IPS DF 6.9 (cell line): ENCODE results near the gene RPL18.
A peak's percentile ranks its signal among the peaks of the same experiment; 100 is the strongest.
"Not testable (repeated sequence)": the region's sequence is repeated elsewhere in the genome, so short reads cannot be mapped to it uniquely, and the experiment has no call there.

ENCODE experiments used
- DNase-seq: peaks from one replicate; pipeline ENCODE4 v3.0.0-alpha.2; 2013; ENCODE audit warnings: low read depth, low spot score
- H3K27ac ChIP-seq: one replicate; pipeline ENCODE4 v1.5.1; 2013; ENCODE audit warnings: low read length, control low read depth
- H3K27me3 ChIP-seq: 2 replicates; pipeline ENCODE4 v1.6.1; 2013; ENCODE audit warnings: mild to moderate bottlenecking, low read length; ENCODE audit not compliant: control insufficient read depth, insufficient read depth
- H3K36me3 ChIP-seq: 2 replicates; pipeline ENCODE4 v1.6.1; 2013; ENCODE audit warnings: low read length; ENCODE audit not compliant: control insufficient read depth, insufficient read depth
- H3K4me1 ChIP-seq: 2 replicates; pipeline ENCODE4 v1.6.1; 2013; ENCODE audit warnings: low read length; ENCODE audit not compliant: control insufficient read depth, insufficient read depth
- H3K4me3 ChIP-seq: 2 replicates; pipeline ENCODE4 v1.5.1; 2013; ENCODE audit warnings: mild to moderate bottlenecking, low read length
- H3K9me3 ChIP-seq: 2 replicates; pipeline ENCODE4 v1.6.1; 2013; ENCODE audit warnings: low read length, inconsistent platforms; ENCODE audit not compliant: control insufficient read depth, insufficient read depth
- WGBS: extraction: QIAGEN DNeasy Blood & Tissue Kit; methylation state at CpG from one replicate; pipeline ENCODE4 v1.1.7; 2013; ENCODE audit warnings: mixed read lengths, missing lambda C conversion rate; ENCODE audit not compliant: insufficient read length, insufficient coverage; 5-methylcytosine and 5-hydroxymethylcytosine counted together

RPL18 gene

GRCh38 chr19:48657828-48658227, 38.9 kb upstream of the RPL18 start:
- H3K9me3 ChIP-seq, H3K4me1 ChIP-seq, H3K36me3 ChIP-seq, DNase-seq, H3K27ac ChIP-seq, H3K4me3 ChIP-seq, H3K27me3 ChIP-seq: not testable (repeated sequence)
- no CpG with 5 or more reads among the region's 5 CpGs for WGBS

DNA sequence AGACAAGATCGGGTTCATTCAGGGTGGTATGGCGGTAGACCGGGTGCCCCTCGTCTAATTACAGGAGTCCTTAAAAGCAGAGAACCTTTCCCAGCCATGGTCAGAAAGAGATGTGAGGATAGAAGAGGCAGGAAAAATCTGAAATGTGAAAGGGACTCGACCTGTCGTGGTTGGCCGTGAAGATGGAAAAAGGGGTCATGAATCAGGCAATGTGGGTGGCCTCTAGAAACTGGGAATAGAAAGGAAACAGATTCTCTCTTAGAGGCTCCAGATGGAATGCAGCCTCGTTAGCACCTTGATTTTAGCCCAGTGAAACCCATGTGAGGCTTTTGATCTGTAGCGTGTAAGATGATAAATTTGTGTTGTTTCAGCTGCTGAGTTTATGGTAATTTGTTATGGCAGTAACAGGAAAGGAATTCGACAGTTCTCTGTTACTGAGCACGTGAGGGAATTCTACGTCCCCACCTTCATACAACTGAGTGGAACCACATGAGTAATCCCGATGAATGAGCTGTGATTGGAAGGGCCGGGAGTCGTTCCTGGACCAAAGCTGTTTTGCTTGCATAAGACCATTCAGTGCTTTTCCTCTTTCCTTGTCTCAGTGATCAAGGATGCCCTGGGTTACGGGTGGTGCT, 38.0 kb upstream of the RPL18 start:
- Histone ChIP-seq H3K27me3 (no peaks in the 10 kb centered on the region), H3K4me1 (no peaks in the 10 kb centered on the region), H3K9me3 (no peaks in the 10 kb centered on the region), H3K27ac (no peak overlapping the region), H3K4me3 (no peak overlapping the region), H3K36me3 (no peaks in the 10 kb centered on the region)
- WGBS = no CpG with 5 or more reads among the region's 16 CpGs
- no peak for DNase-seq

DNA sequence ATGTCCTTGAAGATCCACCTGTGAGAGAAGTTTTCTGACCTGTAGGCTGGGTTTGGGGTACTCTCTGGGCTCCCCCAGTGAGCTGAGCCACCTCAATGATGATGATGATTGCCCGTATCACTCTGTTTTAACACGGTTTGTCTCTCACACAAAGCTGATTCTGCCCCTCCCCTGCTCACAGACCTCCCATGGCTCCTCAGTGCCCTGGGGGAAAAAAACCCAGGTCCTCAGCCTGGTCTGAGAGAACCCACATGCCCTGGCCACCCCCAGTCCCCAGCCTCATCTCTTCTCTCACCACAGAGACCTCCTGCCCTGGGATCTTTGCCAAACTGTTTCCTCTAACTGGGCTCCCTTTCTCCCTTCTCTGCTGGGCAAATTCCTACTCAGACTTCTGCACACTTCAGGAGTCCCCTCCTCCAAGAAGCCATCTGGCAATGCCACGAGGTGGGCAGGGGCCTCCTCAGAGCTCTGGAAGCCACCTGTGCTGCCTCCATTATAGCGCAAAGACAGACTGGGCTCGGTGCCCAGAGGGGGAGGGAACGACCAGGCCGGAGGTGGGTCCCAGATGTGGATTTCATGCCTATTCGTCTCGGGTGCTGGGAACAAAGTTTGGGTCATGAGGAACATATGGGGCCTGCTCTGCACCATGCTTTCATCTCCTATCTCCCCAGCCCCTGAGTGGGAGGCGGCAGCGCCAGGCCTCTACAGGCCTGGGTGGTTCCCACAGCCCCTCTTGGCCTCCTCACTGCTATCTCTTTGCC, 35.5 kb upstream of the RPL18 start:
- H3K4me1 ChIP-seq = no peaks in the 10 kb centered on the region
- H3K27ac ChIP-seq = no peak overlapping the region
- H3K36me3 ChIP-seq = no peaks in the 10 kb centered on the region
- no peaks in the 10 kb centered on the region for H3K27me3 ChIP-seq
- DNase-seq = no peak
- no peaks in the 10 kb centered on the region for H3K9me3 ChIP-seq
- no peak overlapping the region for H3K4me3 ChIP-seq
- no CpG with 5 or more reads among the region's 11 CpGs for WGBS

GRCh38 chr19:48651683-48652048, 32.7 kb upstream of the RPL18 start:
- no peak for DNase-seq
- H3K27me3 ChIP-seq = no peaks in the 10 kb centered on the region
- no peaks in the 10 kb centered on the region for H3K9me3 ChIP-seq
- no peaks in the 10 kb centered on the region for H3K4me1 ChIP-seq
- H3K27ac ChIP-seq = no peak overlapping the region
- H3K36me3 ChIP-seq = no peaks in the 10 kb centered on the region
- no peak overlapping the region for H3K4me3 ChIP-seq
- WGBS = no CpG with 5 or more reads among the region's 5 CpGs

DNA sequence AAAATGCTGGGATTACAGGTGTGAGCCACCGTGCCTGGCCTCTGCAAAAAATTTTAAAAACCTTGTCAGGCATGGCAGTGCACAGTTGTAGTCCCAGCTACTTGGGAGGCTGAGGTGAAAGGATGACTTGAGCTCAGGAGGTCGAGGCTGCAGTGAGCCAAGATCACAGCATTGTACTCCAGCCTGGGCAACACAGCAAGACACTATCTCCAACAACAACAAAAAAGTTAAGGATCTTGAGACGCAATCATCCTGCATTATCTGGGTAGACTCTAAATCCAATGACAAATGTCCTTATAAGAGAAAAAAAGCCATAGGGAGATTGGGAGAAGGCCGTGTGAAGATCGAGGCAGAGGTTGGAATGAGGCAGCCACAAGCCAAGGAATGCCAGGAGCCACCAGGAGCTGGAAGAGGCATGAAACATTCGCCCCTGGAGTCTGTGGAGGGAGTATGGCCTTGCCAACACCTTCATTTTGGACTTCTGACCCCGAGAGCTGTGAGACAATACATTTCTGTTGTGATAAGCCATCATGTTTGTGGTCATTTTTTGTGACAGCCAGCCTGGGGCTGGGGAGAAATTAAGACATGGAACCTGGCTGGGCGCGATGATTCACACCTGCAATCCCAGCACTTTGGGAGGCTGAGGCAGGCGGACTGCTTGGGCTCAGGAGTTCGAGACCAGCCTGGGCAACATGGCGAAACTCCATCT, 32.1 kb upstream of the RPL18 start:
- H3K27ac ChIP-seq = no peak overlapping the region
- H3K4me3 ChIP-seq = no peak overlapping the region
- DNase-seq = no peak
- H3K36me3 ChIP-seq = no peaks in the 10 kb centered on the region
- H3K4me1 ChIP-seq = no peaks in the 10 kb centered on the region
- WGBS = no CpG with 5 or more reads among the region's 12 CpGs
- H3K27me3 ChIP-seq = no peaks in the 10 kb centered on the region
- H3K9me3 ChIP-seq = no peaks in the 10 kb centered on the region

DNA sequence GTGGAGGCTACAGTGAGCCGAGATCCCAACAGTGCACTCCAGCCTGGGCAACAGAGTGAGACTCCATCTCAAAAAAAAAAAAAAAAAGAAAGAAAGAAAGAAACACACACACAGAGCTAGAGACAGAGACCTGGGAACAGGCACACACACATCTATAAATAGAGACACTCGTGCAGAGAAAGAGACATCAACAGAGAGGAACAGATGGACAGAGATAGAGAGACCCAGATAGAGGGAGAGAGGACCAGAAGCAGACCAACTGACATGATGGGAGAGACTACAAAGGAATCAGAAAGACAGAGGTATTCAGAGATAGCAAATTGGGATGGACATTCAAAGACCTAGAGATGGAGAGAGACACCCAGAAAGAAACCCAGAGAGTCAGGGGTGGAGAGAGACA, 29.2 kb upstream of the RPL18 start:
- DNase-seq = no peak
- H3K36me3 ChIP-seq = no peaks in the 10 kb centered on the region
- no CpG with 5 or more reads among the region's 2 CpGs for WGBS
- no peak overlapping the region for H3K27ac ChIP-seq
- H3K4me3 ChIP-seq = no peak overlapping the region
- no peaks in the 10 kb centered on the region for H3K9me3 ChIP-seq
- no peaks in the 10 kb centered on the region for H3K27me3 ChIP-seq
- no peaks in the 10 kb centered on the region for H3K4me1 ChIP-seq

DNA sequence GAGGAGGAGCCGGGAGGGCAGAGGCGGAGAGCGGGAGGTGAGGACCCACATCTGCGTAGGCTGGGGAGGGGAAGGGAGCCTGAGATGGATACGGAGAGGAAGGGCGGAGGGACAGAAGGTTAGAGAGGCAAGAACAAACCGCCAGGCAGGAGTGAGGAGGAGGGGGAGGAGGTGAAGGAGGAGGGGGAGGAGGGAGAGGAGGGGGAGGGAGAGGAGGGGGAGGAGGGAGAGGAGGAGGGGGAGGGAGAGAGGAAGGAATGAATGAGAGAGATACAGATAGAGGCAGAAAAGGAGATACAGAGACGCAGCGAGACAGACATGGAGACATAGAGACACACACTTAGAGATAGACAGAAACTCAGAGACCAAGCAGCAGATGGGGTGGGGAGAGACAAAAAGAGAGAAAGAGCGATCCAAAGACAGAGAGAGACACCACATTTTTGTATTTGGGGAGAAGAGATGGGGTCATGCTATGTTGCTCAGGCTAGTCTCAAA, 27.8 kb upstream of the RPL18 start:
- Histone ChIP-seq H3K27me3 (no peaks in the 10 kb centered on the region), H3K27ac (no peak overlapping the region), H3K9me3 (no peaks in the 10 kb centered on the region), H3K36me3 (no peaks in the 10 kb centered on the region), H3K4me3 (no peak overlapping the region; the same call in 1 of the 2 replicates), H3K4me1 (no peaks in the 10 kb centered on the region)
- peak; percentile 83 for DNase-seq
- WGBS = no CpG with 5 or more reads among the region's 10 CpGs

GRCh38 chr19:48646001-48646721, 27.2 kb upstream of the RPL18 start, which contains the start of gene CA11:
Gene CA11, minus strand, starts transcription at chr19:48646187. Its CDS starts 555 bp downstream, at chr19:48645632.
- Histone ChIP-seq H3K4me3 (peak within 1 kb of the TSS; percentile 63; the same call in 1 of the 2 replicates), H3K4me1 (no peaks in the 10 kb centered on the region), H3K27me3 (no peaks in the 10 kb centered on the region), H3K27ac (no peak within 1 kb of the TSS), H3K36me3 (no peaks in the 10 kb centered on the region), H3K9me3 (no peaks in the 10 kb centered on the region)
- no peak for DNase-seq
- WGBS = no CpG with 5 or more reads among the region's 33 CpGs

DNA sequence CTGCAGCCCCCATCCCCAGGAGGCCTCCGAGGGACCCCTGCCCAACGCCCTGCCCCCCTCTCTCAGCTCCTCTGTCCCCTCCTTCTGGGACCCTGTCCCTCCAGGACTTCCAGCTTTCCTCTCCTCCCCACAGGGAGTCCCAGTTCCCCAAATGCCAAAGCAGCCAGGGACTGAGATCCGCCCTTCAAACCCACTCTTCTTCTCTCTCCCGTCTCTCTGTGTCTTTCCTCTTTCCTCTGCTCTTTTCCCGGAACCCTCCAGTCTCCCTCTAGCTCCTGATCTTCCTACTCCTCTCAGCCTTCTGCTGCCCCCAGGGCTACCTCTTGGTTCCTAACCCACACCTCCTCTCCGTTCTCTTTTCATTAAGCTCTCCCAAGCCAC, 26.6 kb upstream of the RPL18 start:
- no peaks in the 10 kb centered on the region for H3K9me3 ChIP-seq
- no peak overlapping the region for H3K27ac ChIP-seq
- H3K27me3 ChIP-seq = no peaks in the 10 kb centered on the region
- H3K4me1 ChIP-seq = no peaks in the 10 kb centered on the region
- DNase-seq = no peak
- no peaks in the 10 kb centered on the region for H3K36me3 ChIP-seq
- no CpG with 5 or more reads among the region's 6 CpGs for WGBS
- peak overlapping the region; percentile 63; the same call in 1 of the 2 replicates for H3K4me3 ChIP-seq
